ENCODE results near the gene ALKAL2. TPM values are rescaled to one million over a fixed set of nuclear protein-coding genes. Genes with fewer than 3 reads are reported as not detected.

ALKAL2 gene
- total and polyA plus RNA-seq, 9 of the 15 experiments (the other 6 are each of a cell fraction or from before 2014, with no cell fraction given): not detected

GRCh38 chr2:314561-315336, 26.9 kb upstream of the ALKAL2 start:
- WGBS (ENCODE audit: insufficient coverage, low coverage, missing lambda C conversion rate): 4% methylated on average over 40 of the region's 56 CpGs
- no peak overlapping the region for H3K9ac ChIP-seq (ENCODE audit: insufficient read depth in 1 of 2, low read depth in 2 of 2, low read length in 2 of 2)
- intact Hi-C loops (cut with micrococcal nuclease): no loop called here

More at GRCh38 chr2:314561-315336, 26.9 kb upstream of the ALKAL2 start:
- H2AFZ ChIP-seq (ENCODE audit: low read depth, low read length): no peak overlapping the region
- no peak overlapping the region for H3K27ac ChIP-seq (ENCODE audit: extremely low read depth, low read depth, low read length)
- in situ Hi-C loops (cut with MboI): no loop called here
- FAIRE-seq (no peak), DNase-seq (ENCODE audit: extremely low read depth in 1 of 4, low spot score in 3 of 4) (no peak), ATAC-seq (no peak)
- CTCF ChIA-PET (ENCODE audit: low intra/inter-chr PET ratio): no interaction called here
- peaks cover 0 to 19% of the 10 kb centered on the region in 2 experiments; a peak in 1 of 5 replicates for H3K4me1 ChIP-seq (replicated peaks in 1 of 2; ENCODE audit: control insufficient read depth in 2 of 2, insufficient read depth in 2 of 2, low read length in 2 of 2)
- no peak overlapping the region for H3K4me2 ChIP-seq (ENCODE audit: insufficient read depth, low read length)
- TF ChIP-seq PHF21A (IDR thresholded peaks at IDR 0.05; ENCODE audit: borderline replicate concordance, low read depth) (no peak), MCM2 (IDR thresholded peaks at IDR 0.05; ENCODE audit: low read depth) (no peak), ZNF384 (IDR thresholded peaks at IDR 0.05; ENCODE audit: low read depth, low read length) (no peak), CEBPZ (IDR thresholded peaks at IDR 0.05; ENCODE audit: borderline replicate concordance, low read depth, low read length) (no peak), ZNF41 (CRISPR knock-in tag; conservative IDR thresholded peaks at IDR 0.05) (no peak), GABPA (tag; conservative IDR thresholded peaks at IDR 0.05; ENCODE audit: low read depth) (no peak), ARID3B (CRISPR knock-in tag; IDR thresholded peaks at IDR 0.05; ENCODE audit: borderline replicate concordance) (no peak), NCOR1 (IDR thresholded peaks at IDR 0.05) (no peak), ZNF583 (CRISPR knock-in tag; IDR thresholded peaks at IDR 0.05) (no peak), BRCA1 (IDR thresholded peaks at IDR 0.05) (no peak), BRCA1 (CRISPR knock-in tag; IDR thresholded peaks at IDR 0.05) (no peak), HSF4 (CRISPR knock-in tag; IDR thresholded peaks at IDR 0.05; ENCODE audit: borderline replicate concordance) (no peak), ILK (tag; IDR thresholded peaks at IDR 0.05; ENCODE audit: borderline replicate concordance, low read depth) (no peak), HNRNPLL (IDR thresholded peaks at IDR 0.05; ENCODE audit: low read depth, low read length, poor library complexity, severe bottlenecking) (no peak), CAMTA2 (CRISPR knock-in tag; conservative IDR thresholded peaks at IDR 0.05) (no peak), ZZZ3 (IDR thresholded peaks at IDR 0.05) (no peak), ZNF830 (CRISPR knock-in tag; IDR thresholded peaks at IDR 0.05) (no peak)
- POLR2A ChIA-PET: no interaction called here
- H3K4me3 ChIP-seq: no peak overlapping the region
- no peaks in the 10 kb centered on the region for H4K20me1 ChIP-seq (replicated peaks; ENCODE audit: control insufficient read depth, insufficient read depth, low read length)
- no TSS peak for BruUV-seq (replicated peaks)
- H3K79me2 ChIP-seq (ENCODE audit: control insufficient read depth, insufficient read depth, low read length): no peaks in the 10 kb centered on the region
- H3K36me3 ChIP-seq (ENCODE audit: control insufficient read depth, insufficient read depth, low read length): no peaks in the 10 kb centered on the region
- peaks cover 19 to 56% of the 10 kb centered on the region in 2 experiments; a peak in 3 of 5 replicates for H3K27me3 ChIP-seq (ENCODE audit: control insufficient read depth in 2 of 2, insufficient read depth in 2 of 2, low read length in 2 of 2)
- no peaks in the 10 kb centered on the region for H3K9me1 ChIP-seq (ENCODE audit: control insufficient read depth, insufficient read depth, low read length)
- no peaks in the 10 kb centered on the region for H3K9me3 ChIP-seq (replicated peaks; ENCODE audit: control insufficient read depth, insufficient read depth, low read depth, low read length)
